ENCODE measurements around the gene CDH8.

The CDH8 gene

GRCh38 chr16:61885343-61885742 is 150.9 kb downstream of the CDH8 start:
- Mint-ChIP-seq H3K27ac (no peak overlapping the region), H3K36me3 (ENCODE audit: low read depth) (no peaks in the 10 kb centered on the region), H3K9me3 (peaks cover 20% of the 10 kb centered on the region), H3K27me3 (no peaks in the 10 kb centered on the region), H3K4me3 (no peak overlapping the region), H3K4me1 (ENCODE audit: low read depth) (no peaks in the 10 kb centered on the region)

- peaks cover 23% of the 10 kb centered on the region for H3K9me3 Mint-ChIP-seq
- H3K27me3 Mint-ChIP-seq, result no peaks in the 10 kb centered on the region
- no peak overlapping the region for H3K4me3 Mint-ChIP-seq
- H3K36me3 Mint-ChIP-seq (ENCODE audit: low read depth), result no peaks in the 10 kb centered on the region
- H3K27ac Mint-ChIP-seq, result no peak overlapping the region
- no peaks in the 10 kb centered on the region for H3K4me1 Mint-ChIP-seq (ENCODE audit: low read depth)
Measured at GRCh38 chr16:61879306-61879705, 156.9 kb downstream of the CDH8 start.

GRCh38 chr16:61877436-61877835 is 158.8 kb downstream of the CDH8 start:
- Mint-ChIP-seq H3K27me3 (no peaks in the 10 kb centered on the region), H3K36me3 (ENCODE audit: low read depth) (no peaks in the 10 kb centered on the region), H3K4me3 (no peak overlapping the region), H3K27ac (no peak overlapping the region), H3K4me1 (ENCODE audit: low read depth) (no peaks in the 10 kb centered on the region), H3K9me3 (peaks cover 20% of the 10 kb centered on the region)

- H3K27ac Mint-ChIP-seq, result no peak overlapping the region
Measured at GRCh38 chr16:61872778-61873119, 163.5 kb downstream of the CDH8 start.

GRCh38 chr16:61871837-61872777 is 164.1 kb downstream of the CDH8 start:
- Mint-ChIP-seq H3K4me3 (no peak overlapping the region), H3K27me3 (no peaks in the 10 kb centered on the region), H3K27ac (no peak overlapping the region), H3K36me3 (ENCODE audit: low read depth) (no peaks in the 10 kb centered on the region), H3K4me1 (ENCODE audit: low read depth) (no peaks in the 10 kb centered on the region), H3K9me3 (peaks cover 9% of the 10 kb centered on the region)

More at GRCh38 chr16:61872778-61873119, 163.5 kb downstream of the CDH8 start:
- Mint-ChIP-seq H3K4me1 (ENCODE audit: low read depth) (no peaks in the 10 kb centered on the region), H3K9me3 (peaks cover 13% of the 10 kb centered on the region), H3K4me3 (no peak overlapping the region), H3K36me3 (ENCODE audit: low read depth) (no peaks in the 10 kb centered on the region), H3K27me3 (no peaks in the 10 kb centered on the region)

- Mint-ChIP-seq H3K4me1 (ENCODE audit: low read depth) (no peaks in the 10 kb centered on the region), H3K9me3 (peaks cover 24% of the 10 kb centered on the region), H3K36me3 (ENCODE audit: low read depth) (no peaks in the 10 kb centered on the region), H3K4me3 (no peak overlapping the region), H3K27me3 (no peaks in the 10 kb centered on the region), H3K27ac (no peak overlapping the region)
Measured at GRCh38 chr16:61862221-61863155, 173.8 kb downstream of the CDH8 start.

- Mint-ChIP-seq H3K4me3 (no peak overlapping the region), H3K9me3 (peaks cover 28% of the 10 kb centered on the region), H3K27ac (no peak overlapping the region), H3K36me3 (ENCODE audit: low read depth) (no peaks in the 10 kb centered on the region), H3K27me3 (no peaks in the 10 kb centered on the region), H3K4me1 (ENCODE audit: low read depth) (no peaks in the 10 kb centered on the region)
Measured at GRCh38 chr16:61858988-61859387, 177.2 kb downstream of the CDH8 start.

- Mint-ChIP-seq H3K4me3 (no peak overlapping the region), H3K4me1 (ENCODE audit: low read depth) (no peaks in the 10 kb centered on the region), H3K9me3 (peaks cover 7% of the 10 kb centered on the region), H3K27me3 (no peaks in the 10 kb centered on the region), H3K36me3 (ENCODE audit: low read depth) (no peaks in the 10 kb centered on the region), H3K27ac (no peak overlapping the region)
Measured at GRCh38 chr16:61842666-61843065, 193.6 kb downstream of the CDH8 start.

- no peaks in the 10 kb centered on the region for H3K4me1 Mint-ChIP-seq (ENCODE audit: low read depth)
- no peak overlapping the region for H3K27ac Mint-ChIP-seq
- peaks cover 18% of the 10 kb centered on the region for H3K9me3 Mint-ChIP-seq
- no peaks in the 10 kb centered on the region for H3K27me3 Mint-ChIP-seq
- no peaks in the 10 kb centered on the region for H3K36me3 Mint-ChIP-seq (ENCODE audit: low read depth)
- H3K4me3 Mint-ChIP-seq, result no peak overlapping the region
Measured at GRCh38 chr16:61836804-61837393, 199.3 kb downstream of the CDH8 start.

GRCh38 chr16:61834082-61834481 is 202.2 kb downstream of the CDH8 start:
- no peaks in the 10 kb centered on the region for H3K27me3 Mint-ChIP-seq
- H3K36me3 Mint-ChIP-seq (ENCODE audit: low read depth), result no peaks in the 10 kb centered on the region
- H3K9me3 Mint-ChIP-seq, result peaks cover 26% of the 10 kb centered on the region
- H3K4me3 Mint-ChIP-seq, result no peak overlapping the region
- H3K4me1 Mint-ChIP-seq (ENCODE audit: low read depth), result no peaks in the 10 kb centered on the region
- H3K27ac Mint-ChIP-seq, result no peak overlapping the region

- Mint-ChIP-seq H3K27me3 (no peaks in the 10 kb centered on the region), H3K9me3 (peaks cover 17% of the 10 kb centered on the region), H3K27ac (no peak overlapping the region), H3K36me3 (ENCODE audit: low read depth) (no peaks in the 10 kb centered on the region), H3K4me1 (ENCODE audit: low read depth) (no peaks in the 10 kb centered on the region), H3K4me3 (no peak overlapping the region)
Measured at GRCh38 chr16:61831351-61831917, 204.8 kb downstream of the CDH8 start.

GRCh38 chr16:61829631-61830030 is 206.6 kb downstream of the CDH8 start:
- H3K36me3 Mint-ChIP-seq (ENCODE audit: low read depth), result no peaks in the 10 kb centered on the region
- no peak overlapping the region for H3K4me3 Mint-ChIP-seq
- H3K4me1 Mint-ChIP-seq (ENCODE audit: low read depth), result no peaks in the 10 kb centered on the region
- no peaks in the 10 kb centered on the region for H3K27me3 Mint-ChIP-seq
- H3K9me3 Mint-ChIP-seq, result peaks cover 11% of the 10 kb centered on the region
- no peak overlapping the region for H3K27ac Mint-ChIP-seq

GRCh38 chr16:61823326-61823725 is 212.9 kb downstream of the CDH8 start:
- Mint-ChIP-seq H3K9me3 (peaks cover 3% of the 10 kb centered on the region), H3K27ac (no peak overlapping the region), H3K27me3 (no peaks in the 10 kb centered on the region), H3K4me1 (ENCODE audit: low read depth) (no peaks in the 10 kb centered on the region), H3K36me3 (ENCODE audit: low read depth) (no peaks in the 10 kb centered on the region), H3K4me3 (no peak overlapping the region)

- Mint-ChIP-seq H3K36me3 (ENCODE audit: low read depth) (no peaks in the 10 kb centered on the region), H3K27ac (no peak overlapping the region), H3K9me3 (peaks cover 3% of the 10 kb centered on the region), H3K4me3 (no peak overlapping the region), H3K27me3 (no peaks in the 10 kb centered on the region), H3K4me1 (ENCODE audit: low read depth) (no peaks in the 10 kb centered on the region)
Measured at GRCh38 chr16:61820820-61821219, 215.4 kb downstream of the CDH8 start.

All from stimulated activated naive CD8-positive, alpha-beta T cell treated with anti-CD3 and anti-CD28 coated beads, Interleukin-15, Interleukin-2, amounts not matched to agents 100 ng/mL and 50 ng/mL, for 24 hours (primary cell).